ENCODE data around the gene BACH2.

Gene BACH2

GRCh38 chr6:90157441-90157840 is 139.2 kb downstream of the BACH2 start:
- H3K4me2 ChIP-seq = no peak overlapping the region
- H3K79me2 ChIP-seq (ENCODE audit: insufficient read depth, low read depth) = no peaks in the 10 kb centered on the region
- H4K20me1 ChIP-seq (ENCODE audit: insufficient read depth) = no peaks in the 10 kb centered on the region
- no peak for TF ChIP-seq CTCF (conservative IDR thresholded peaks at IDR 0.05; ENCODE audit: low read depth, low read length)
- H3K36me3 ChIP-seq (ENCODE audit: insufficient read depth) = no peaks in the 10 kb centered on the region
- H3K4me1 ChIP-seq (ENCODE audit: low read depth, poor library complexity, severe bottlenecking) = no peaks in the 10 kb centered on the region
- no peak overlapping the region for H3K4me3 ChIP-seq (IDR thresholded peaks at IDR 0.05; ENCODE audit: insufficient read depth, low read depth, low read length)
- H3K27me3 ChIP-seq (ENCODE audit: insufficient read depth, low read depth) = no peaks in the 10 kb centered on the region
- H2AFZ ChIP-seq (ENCODE audit: low read depth) = no peak overlapping the region
- H3K27ac ChIP-seq = no peak overlapping the region
- no peak overlapping the region for H3K9ac ChIP-seq

GRCh38 chr6:90156861-90157260 is 139.8 kb downstream of the BACH2 start:
- Histone ChIP-seq H3K4me2 (no peak overlapping the region), H3K27ac (no peak overlapping the region), H3K27me3 (ENCODE audit: insufficient read depth, low read depth) (no peaks in the 10 kb centered on the region), H3K4me3 (IDR thresholded peaks at IDR 0.05; ENCODE audit: insufficient read depth, low read depth, low read length) (no peak overlapping the region), H4K20me1 (ENCODE audit: insufficient read depth) (no peaks in the 10 kb centered on the region), H3K9ac (no peak overlapping the region), H3K36me3 (ENCODE audit: insufficient read depth) (no peaks in the 10 kb centered on the region), H2AFZ (ENCODE audit: low read depth) (no peak overlapping the region), H3K4me1 (ENCODE audit: low read depth, poor library complexity, severe bottlenecking) (no peaks in the 10 kb centered on the region), H3K79me2 (ENCODE audit: insufficient read depth, low read depth) (no peaks in the 10 kb centered on the region)
- TF ChIP-seq CTCF (conservative IDR thresholded peaks at IDR 0.05; ENCODE audit: low read depth, low read length) = no peak

- H3K4me3 ChIP-seq (IDR thresholded peaks at IDR 0.05; ENCODE audit: insufficient read depth, low read depth, low read length) = no peak overlapping the region
- no peaks in the 10 kb centered on the region for H4K20me1 ChIP-seq (ENCODE audit: insufficient read depth)
- H3K27me3 ChIP-seq (ENCODE audit: insufficient read depth, low read depth) = no peaks in the 10 kb centered on the region
- H3K27ac ChIP-seq = no peak overlapping the region
- no peak overlapping the region for H3K9ac ChIP-seq
- H3K4me1 ChIP-seq (ENCODE audit: low read depth, poor library complexity, severe bottlenecking) = no peaks in the 10 kb centered on the region
- no peak overlapping the region for H2AFZ ChIP-seq (ENCODE audit: low read depth)
- no peak for TF ChIP-seq CTCF (conservative IDR thresholded peaks at IDR 0.05; ENCODE audit: low read depth, low read length)
- H3K79me2 ChIP-seq (ENCODE audit: insufficient read depth, low read depth) = no peaks in the 10 kb centered on the region
- H3K4me2 ChIP-seq = no peak overlapping the region
- no peaks in the 10 kb centered on the region for H3K36me3 ChIP-seq (ENCODE audit: insufficient read depth)
These were observed 141.7 kb downstream of the BACH2 start for GRCh38 chr6:90154755-90155470.

GRCh38 chr6:90151576-90152422 is 144.8 kb downstream of the BACH2 start:
- Histone ChIP-seq H4K20me1 (ENCODE audit: insufficient read depth) (no peaks in the 10 kb centered on the region), H3K9ac (no peak overlapping the region), H3K4me2 (no peak overlapping the region), H3K4me1 (ENCODE audit: low read depth, poor library complexity, severe bottlenecking) (no peaks in the 10 kb centered on the region), H3K4me3 (IDR thresholded peaks at IDR 0.05; ENCODE audit: insufficient read depth, low read depth, low read length) (no peak overlapping the region), H3K27me3 (ENCODE audit: insufficient read depth, low read depth) (no peaks in the 10 kb centered on the region), H3K27ac (no peak overlapping the region), H3K79me2 (ENCODE audit: insufficient read depth, low read depth) (no peaks in the 10 kb centered on the region), H3K36me3 (ENCODE audit: insufficient read depth) (no peaks in the 10 kb centered on the region), H2AFZ (ENCODE audit: low read depth) (no peak overlapping the region)
- TF ChIP-seq CTCF (conservative IDR thresholded peaks at IDR 0.05; ENCODE audit: low read depth, low read length) = no peak
